ENCODE data around the gene ENOX1. TPM values are rescaled to one million over a fixed set of nuclear protein-coding genes. Genes with fewer than 3 reads are reported as not detected.

Gene ENOX1
- total and polyA plus RNA-seq, 2 donors (not counting 3 experiments of a cell fraction or from before 2014, with no cell fraction given) = 0.17 to 0.97 TPM

- H3K4me3 ChIP-seq (replicated peaks in 1 of 3; ENCODE audit: insufficient read depth in 1 of 3, low read depth in 1 of 3, low read length in 3 of 3) = no peak overlapping the region
- intact Hi-C loops (cut with micrococcal nuclease) = no loop called here
- BruUV-seq (replicated peaks) = no TSS peak
- H3K27ac ChIP-seq (ENCODE audit: insufficient read depth, low read depth, low read length) = no peak overlapping the region
- no peaks in the 10 kb centered on the region for H3K36me3 ChIP-seq (ENCODE audit: control insufficient read depth in 2 of 2, extremely low read depth in 1 of 2, insufficient read depth in 2 of 2, low read length in 2 of 2)
- no peaks in the 10 kb centered on the region for H4K20me1 ChIP-seq (replicated peaks; ENCODE audit: control insufficient read depth, extremely low read depth, insufficient read depth, low read length)
- TF ChIP-seq POLR2A (IDR thresholded peaks at IDR 0.05; ENCODE audit: low read depth, low read length) (no peak), CTCF (IDR thresholded peaks at IDR 0.05; ENCODE audit: extremely low read depth in 1 of 2, insufficient read depth in 1 of 2, low read depth in 1 of 2, low read length in 2 of 2) (no peak), POLR2AphosphoS5 (IDR thresholded peaks at IDR 0.05; ENCODE audit: insufficient read depth, low read depth, low read length) (no peak), JUN (IDR thresholded peaks at IDR 0.05; ENCODE audit: borderline replicate concordance, insufficient read depth, insufficient read length, low read depth) (no peak), EZH2 (IDR thresholded peaks at IDR 0.05; ENCODE audit: borderline replicate concordance, low read depth, low read length, severe bottlenecking) (no peak), MYC (IDR thresholded peaks at IDR 0.05; ENCODE audit: low read depth, low read length) (no peak), FOS (IDR thresholded peaks at IDR 0.05; ENCODE audit: borderline replicate concordance, insufficient read depth, low read length) (no peak), MAX (IDR thresholded peaks at IDR 0.05; ENCODE audit: insufficient read depth, insufficient read length) (no peak), GATA2 (IDR thresholded peaks at IDR 0.05; ENCODE audit: insufficient read depth, insufficient read length, low read depth, low read length) (no peak)
- H3K79me2 ChIP-seq (ENCODE audit: control insufficient read depth, insufficient read depth, low read length) = no peaks in the 10 kb centered on the region
- FAIRE-seq (no peak), DNase-seq (ENCODE audit: low read depth, low spot score) (no peak)
- CTCF ChIA-PET = no interaction called here
- H3K9ac ChIP-seq (replicated peaks; ENCODE audit: extremely low read depth, insufficient read depth, low read length) = no peak overlapping the region
- H3K4me2 ChIP-seq (ENCODE audit: insufficient read depth, low read length) = no peak overlapping the region
- POLR2A ChIA-PET = no interaction called here
- H3K9me3 ChIP-seq (replicated peaks; ENCODE audit: control insufficient read depth, insufficient read depth, low read length) = no peaks in the 10 kb centered on the region
- dilution Hi-C loops (cut with MboI; ENCODE audit: extremely low pct_ligation_motif_present, low sequenced_read_pairs) = no loop called here
- H3K4me1 ChIP-seq (ENCODE audit: control insufficient read depth, extremely low read depth, insufficient read depth, low read length) = peaks cover 19% of the 10 kb centered on the region
- no peaks in the 10 kb centered on the region for H3K27me3 ChIP-seq (ENCODE audit: control insufficient read depth in 2 of 2, insufficient read depth in 2 of 2, low read length in 2 of 2)
- no peaks in the 10 kb centered on the region for H3K9me1 ChIP-seq (replicated peaks; ENCODE audit: control insufficient read depth, extremely low read depth, insufficient read depth, low read length)
- no peak overlapping the region for H2AFZ ChIP-seq (ENCODE audit: low read depth, low read length)
Measured at GRCh38 chr13:43271152-43271551, 515.6 kb downstream of the ENOX1 start.
